ENCODE results near the gene AK1.

Gene AK1, protein sequence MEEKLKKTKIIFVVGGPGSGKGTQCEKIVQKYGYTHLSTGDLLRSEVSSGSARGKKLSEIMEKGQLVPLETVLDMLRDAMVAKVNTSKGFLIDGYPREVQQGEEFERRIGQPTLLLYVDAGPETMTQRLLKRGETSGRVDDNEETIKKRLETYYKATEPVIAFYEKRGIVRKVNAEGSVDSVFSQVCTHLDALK

DNA sequence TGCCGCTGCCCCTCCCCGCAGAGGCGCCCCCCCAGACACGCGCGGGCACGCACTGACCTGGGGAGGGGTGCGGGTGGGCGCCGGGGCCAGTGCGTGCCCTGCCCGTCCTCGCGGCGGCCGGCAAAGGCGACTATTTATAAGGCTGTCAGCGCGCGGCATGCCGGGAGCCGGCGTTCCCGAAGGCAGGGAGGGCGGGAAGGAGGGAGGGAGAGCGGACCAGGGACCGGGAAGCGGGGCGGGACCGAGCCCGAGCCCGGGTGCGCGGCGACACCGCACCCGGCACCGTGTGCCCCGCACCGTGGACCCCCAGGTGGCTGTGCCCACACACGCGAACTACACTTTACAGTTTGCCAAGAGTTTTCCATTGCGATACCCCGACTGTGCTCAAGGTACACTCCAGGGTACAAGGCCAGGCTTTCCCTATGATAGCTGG is at the start of gene AK1:
Gene AK1, minus strand, starts transcription at position 110 of the 433 bp plus-strand sequence. CDS start 3,058 bp downstream, outside the sequence.
- Histone ChIP-seq H3K36me3 (ENCODE audit: control insufficient read depth in 2 of 2, insufficient read depth in 2 of 2, low read length in 2 of 2) (no peaks in the 10 kb centered on the region), H3K27me3 (ENCODE audit: control insufficient read depth in 1 of 2, insufficient read depth in 2 of 2, low read length in 2 of 2) (no peaks in the 10 kb centered on the region), H3K4me3 (ENCODE audit: low read length in 2 of 2) (peak within 1 kb of the TSS; percentile 86 to 91), H3K4me1 (ENCODE audit: control insufficient read depth, insufficient read depth, low read length) (peaks cover 49% of the 10 kb centered on the region), H3K27ac (ENCODE audit: low read length) (peak within 1 kb of the TSS; percentile 60), H3K9ac (ENCODE audit: low read length in 2 of 2) (peak within 1 kb of the TSS; percentile 76 to 90), H3K9me3 (ENCODE audit: control insufficient read depth in 2 of 2, low read length in 2 of 2) (no peaks in the 10 kb centered on the region)

DNA sequence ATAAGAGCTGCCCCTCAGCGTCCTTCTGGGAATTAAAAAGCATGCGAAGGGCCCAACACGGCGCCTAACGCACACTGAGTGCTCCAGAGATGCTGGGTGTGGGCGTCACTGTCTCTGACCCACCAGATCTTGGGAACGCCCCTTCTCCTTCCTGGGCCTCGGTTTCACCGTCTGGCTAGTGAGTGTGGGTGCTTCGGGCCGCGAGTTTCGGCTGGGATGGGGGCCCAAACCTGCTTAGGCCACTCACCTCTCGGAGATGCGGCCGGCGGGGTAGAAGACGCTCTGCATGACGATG is 49.4 kb upstream of the AK1 start:
- Histone ChIP-seq H3K27me3 (ENCODE audit: control insufficient read depth in 1 of 2, insufficient read depth in 2 of 2, low read length in 2 of 2) (peaks cover 38 to 47% of the 10 kb centered on the region in 2 donors), H3K36me3 (ENCODE audit: control insufficient read depth in 2 of 2, insufficient read depth in 2 of 2, low read length in 2 of 2) (no peaks in the 10 kb centered on the region), H3K9me3 (ENCODE audit: control insufficient read depth in 2 of 2, low read length in 2 of 2) (no peaks in the 10 kb centered on the region), H3K4me3 (ENCODE audit: low read length in 2 of 2) (peak overlapping the region in 1 of 2 donors; percentile 8), H3K4me1 (ENCODE audit: control insufficient read depth, insufficient read depth, low read length) (peaks cover 26% of the 10 kb centered on the region), H3K9ac (ENCODE audit: low read length in 2 of 2) (no peak overlapping the region), H3K27ac (ENCODE audit: low read length) (no peak overlapping the region)

DNA sequence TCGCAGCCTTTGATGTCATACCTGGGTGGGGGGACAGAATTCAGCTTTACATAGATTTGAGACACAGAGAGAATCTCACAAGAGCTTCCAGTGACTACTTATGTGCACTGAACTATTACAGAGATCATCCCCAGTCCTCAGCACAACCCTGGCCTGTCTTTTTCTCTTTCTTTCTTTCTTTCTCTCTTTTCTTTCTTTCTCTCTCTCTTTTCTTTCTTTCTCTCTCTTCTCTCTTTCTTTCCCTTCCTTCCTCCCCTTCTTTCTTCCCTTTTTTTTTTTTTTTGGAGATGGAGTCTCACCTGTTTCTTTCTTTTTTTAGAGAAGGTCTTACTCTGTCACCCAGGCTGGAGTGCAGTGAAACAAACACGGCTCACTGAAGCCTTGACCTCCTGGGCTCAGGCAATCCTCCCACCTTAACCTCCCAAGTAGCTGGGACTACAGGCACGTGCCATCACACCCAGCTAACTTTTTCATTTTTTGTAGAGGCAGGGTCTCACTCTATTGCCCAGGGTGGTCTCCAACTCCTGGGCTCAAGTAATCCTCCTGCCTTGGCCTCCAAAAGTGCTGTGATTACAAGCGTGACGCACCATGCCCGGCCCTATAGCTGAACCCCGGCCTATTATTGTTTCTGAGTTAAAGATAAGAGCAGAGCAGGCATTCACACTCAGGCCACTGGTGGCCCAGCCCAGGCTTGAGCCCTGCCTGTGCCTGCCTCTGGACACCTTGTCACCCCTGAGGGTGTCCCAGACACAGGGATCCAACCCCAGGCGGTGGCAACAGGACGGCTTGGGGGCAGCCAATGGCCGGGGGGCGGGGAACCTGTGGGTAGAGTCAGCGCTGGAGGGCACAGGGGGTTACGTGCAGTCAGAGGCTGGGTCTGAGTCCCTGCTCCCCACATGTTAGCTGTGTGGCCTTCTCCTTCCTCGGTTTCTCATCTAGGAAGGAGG is 48.8 kb upstream of the AK1 start:
- H3K4me1 ChIP-seq (ENCODE audit: control insufficient read depth, insufficient read depth, low read length): peaks cover 31% of the 10 kb centered on the region
- H3K27me3 ChIP-seq (ENCODE audit: control insufficient read depth in 1 of 2, insufficient read depth in 2 of 2, low read length in 2 of 2): peaks cover 38 to 43% of the 10 kb centered on the region in 2 donors
- H3K36me3 ChIP-seq (ENCODE audit: control insufficient read depth in 2 of 2, insufficient read depth in 2 of 2, low read length in 2 of 2): no peaks in the 10 kb centered on the region
- no peak overlapping the region for H3K27ac ChIP-seq (ENCODE audit: low read length)
- H3K9me3 ChIP-seq (ENCODE audit: control insufficient read depth in 2 of 2, low read length in 2 of 2): no peaks in the 10 kb centered on the region
- no peak overlapping the region for H3K9ac ChIP-seq (ENCODE audit: low read length in 2 of 2)
- H3K4me3 ChIP-seq (ENCODE audit: low read length in 2 of 2): no peak overlapping the region

DNA sequence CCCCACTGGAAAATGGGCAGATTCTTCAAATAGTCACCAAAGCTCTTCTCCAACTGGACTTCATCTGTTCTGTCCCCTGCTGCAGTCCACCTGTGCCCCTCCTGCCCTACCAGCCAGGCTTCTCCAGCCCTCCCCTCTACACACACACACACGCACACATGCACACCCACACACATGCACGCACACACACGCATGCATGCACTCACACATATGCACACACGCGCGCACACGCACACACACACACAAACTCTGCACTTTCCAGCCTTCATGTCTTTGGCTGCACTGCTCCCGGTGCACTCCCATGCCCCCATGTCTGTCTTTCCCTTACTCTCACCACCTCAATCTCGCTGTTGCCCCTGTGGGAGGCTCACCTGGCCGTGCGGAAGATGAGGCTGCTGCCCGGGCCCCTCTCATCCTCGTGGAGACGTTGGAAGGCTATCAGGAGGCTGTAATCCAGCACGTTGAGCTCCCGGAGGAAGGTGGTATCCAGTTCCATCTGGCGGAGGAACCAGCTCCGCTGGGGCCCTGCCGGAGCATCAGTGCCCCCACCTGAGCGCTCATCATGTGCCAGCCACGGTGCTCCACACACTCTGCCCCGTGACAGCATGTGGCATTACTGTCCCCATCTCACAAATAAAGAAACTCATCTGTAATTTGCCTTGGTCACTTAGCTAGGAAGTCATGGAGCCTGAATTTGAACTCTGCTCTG is 47.4 kb upstream of the AK1 start:
- no peaks in the 10 kb centered on the region for H3K36me3 ChIP-seq (ENCODE audit: control insufficient read depth in 2 of 2, insufficient read depth in 2 of 2, low read length in 2 of 2)
- H3K4me3 ChIP-seq (ENCODE audit: low read length in 2 of 2): no peak overlapping the region
- no peak overlapping the region for H3K27ac ChIP-seq (ENCODE audit: low read length)
- H3K4me1 ChIP-seq (ENCODE audit: control insufficient read depth, insufficient read depth, low read length): peaks cover 22% of the 10 kb centered on the region
- no peaks in the 10 kb centered on the region for H3K9me3 ChIP-seq (ENCODE audit: control insufficient read depth in 2 of 2, low read length in 2 of 2)
- no peak overlapping the region for H3K9ac ChIP-seq (ENCODE audit: low read length in 2 of 2)
- peaks cover 35 to 37% of the 10 kb centered on the region in 2 donors for H3K27me3 ChIP-seq (ENCODE audit: control insufficient read depth in 1 of 2, insufficient read depth in 2 of 2, low read length in 2 of 2)

DNA sequence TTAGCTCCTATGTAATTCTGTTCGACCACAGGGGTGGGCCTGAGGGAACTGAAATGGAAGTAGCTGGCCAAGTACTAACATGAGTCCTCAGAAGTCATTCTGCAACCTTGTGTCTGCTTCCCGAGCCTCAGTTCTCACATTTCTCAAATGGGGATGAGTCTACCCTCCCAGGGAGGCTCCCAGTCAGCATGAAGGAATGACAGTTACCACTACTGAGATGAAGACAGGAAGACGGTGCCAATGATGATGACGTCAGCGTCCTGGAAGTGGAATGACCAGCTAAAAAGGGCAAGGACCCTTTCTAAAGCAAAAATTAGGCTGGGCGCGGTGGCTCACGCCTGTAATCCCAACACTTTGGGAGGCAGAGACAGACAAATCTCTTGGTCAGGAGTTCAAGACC is 46.3 kb upstream of the AK1 start:
- no peak overlapping the region for H3K27ac ChIP-seq (ENCODE audit: low read length)
- peaks cover 31% of the 10 kb centered on the region for H3K4me1 ChIP-seq (ENCODE audit: control insufficient read depth, insufficient read depth, low read length)
- H3K9me3 ChIP-seq (ENCODE audit: control insufficient read depth in 2 of 2, low read length in 2 of 2): no peaks in the 10 kb centered on the region
- H3K36me3 ChIP-seq (ENCODE audit: control insufficient read depth in 2 of 2, insufficient read depth in 2 of 2, low read length in 2 of 2): no peaks in the 10 kb centered on the region
- H3K9ac ChIP-seq (ENCODE audit: low read length in 2 of 2): no peak overlapping the region
- peaks cover 28 to 31% of the 10 kb centered on the region in 2 donors for H3K27me3 ChIP-seq (ENCODE audit: control insufficient read depth in 1 of 2, insufficient read depth in 2 of 2, low read length in 2 of 2)
- no peak overlapping the region for H3K4me3 ChIP-seq (ENCODE audit: low read length in 2 of 2)

DNA sequence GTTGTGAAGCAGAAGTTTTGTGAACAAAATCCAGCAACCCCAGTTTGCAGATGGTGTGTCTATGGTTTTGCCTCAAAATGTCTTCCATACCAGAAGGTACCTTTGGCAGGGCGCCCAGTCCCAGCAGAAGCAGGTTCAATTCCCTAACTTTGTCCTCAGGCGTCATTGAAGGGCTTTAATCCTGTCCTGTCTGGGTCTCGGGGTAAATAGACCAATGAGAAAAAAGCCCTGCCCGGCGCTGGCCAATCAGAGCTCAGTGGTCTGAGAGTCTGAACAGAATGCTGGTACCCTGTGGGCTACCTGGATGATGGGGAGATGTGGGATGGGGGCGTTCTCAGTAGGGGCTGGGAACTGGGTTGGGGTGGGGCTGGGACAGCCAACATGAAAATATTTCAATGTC is 45.6 kb upstream of the AK1 start:
- Histone ChIP-seq H3K4me1 (ENCODE audit: control insufficient read depth, insufficient read depth, low read length) (peaks cover 32% of the 10 kb centered on the region), H3K27me3 (ENCODE audit: control insufficient read depth in 1 of 2, insufficient read depth in 2 of 2, low read length in 2 of 2) (peaks cover 20 to 25% of the 10 kb centered on the region in 2 donors), H3K4me3 (ENCODE audit: low read length in 2 of 2) (no peak overlapping the region), H3K9ac (ENCODE audit: low read length in 2 of 2) (no peak overlapping the region), H3K36me3 (ENCODE audit: control insufficient read depth in 2 of 2, insufficient read depth in 2 of 2, low read length in 2 of 2) (no peaks in the 10 kb centered on the region), H3K27ac (ENCODE audit: low read length) (no peak overlapping the region), H3K9me3 (ENCODE audit: control insufficient read depth in 2 of 2, low read length in 2 of 2) (no peaks in the 10 kb centered on the region)

DNA sequence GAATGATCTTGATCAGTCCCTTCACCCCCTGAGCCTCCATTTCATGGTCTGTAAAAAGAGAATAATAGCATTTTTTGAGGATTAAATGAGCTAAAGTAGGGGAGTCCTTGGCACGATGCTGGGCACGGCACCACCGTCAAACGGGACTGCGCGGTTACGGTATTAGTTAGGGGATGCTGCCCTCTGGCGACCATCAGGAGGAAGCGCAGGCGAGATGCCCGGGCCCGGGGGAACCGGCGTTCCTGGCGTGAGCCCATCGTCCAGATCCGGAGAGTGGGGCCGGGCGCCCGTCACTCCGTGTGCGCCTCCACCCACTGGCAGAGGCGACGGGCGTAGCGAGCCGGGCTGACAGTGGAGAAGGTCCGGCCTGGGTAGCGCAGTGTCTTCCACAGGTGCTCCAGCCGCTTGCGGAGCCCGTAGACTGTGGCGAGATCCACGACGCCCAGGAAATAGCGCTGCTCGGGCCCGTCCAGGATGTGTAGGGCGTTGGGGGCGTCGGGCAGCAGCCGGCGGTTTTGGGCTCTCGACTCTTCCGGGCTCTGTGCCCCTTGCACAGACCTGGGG is 44.2 kb upstream of the AK1 start:
- H3K36me3 ChIP-seq (ENCODE audit: control insufficient read depth in 2 of 2, insufficient read depth in 2 of 2, low read length in 2 of 2): no peaks in the 10 kb centered on the region
- no peaks in the 10 kb centered on the region for H3K9me3 ChIP-seq (ENCODE audit: control insufficient read depth in 2 of 2, low read length in 2 of 2)
- H3K27me3 ChIP-seq (ENCODE audit: control insufficient read depth in 1 of 2, insufficient read depth in 2 of 2, low read length in 2 of 2): peaks cover 11 to 13% of the 10 kb centered on the region in 2 donors
- no peak overlapping the region for H3K27ac ChIP-seq (ENCODE audit: low read length)
- H3K4me3 ChIP-seq (ENCODE audit: low read length in 2 of 2): peak overlapping the region in 1 of 2 donors; percentile 57
- no peak overlapping the region for H3K9ac ChIP-seq (ENCODE audit: low read length in 2 of 2)
- peaks cover 30% of the 10 kb centered on the region for H3K4me1 ChIP-seq (ENCODE audit: control insufficient read depth, insufficient read depth, low read length)

DNA sequence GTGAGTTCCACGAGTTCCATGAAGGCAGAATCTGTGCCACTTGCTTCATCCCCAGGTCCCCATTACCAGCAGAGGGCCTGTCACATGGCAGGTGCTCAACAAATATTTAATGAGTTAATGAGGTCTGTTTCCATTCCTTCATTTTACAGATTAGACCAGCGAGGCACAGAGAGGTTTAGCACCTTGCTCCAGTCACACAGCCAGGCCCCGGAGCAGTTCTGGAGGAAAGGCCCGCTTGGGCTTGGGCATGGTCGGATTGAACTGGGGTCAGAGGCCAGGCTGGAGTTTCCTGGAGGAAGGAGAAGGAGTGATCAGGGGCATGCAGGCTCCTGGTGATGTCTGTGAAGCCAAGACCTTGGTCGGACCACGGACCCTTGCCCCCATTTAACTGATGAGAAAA is 43.3 kb upstream of the AK1 start:
- Histone ChIP-seq H3K4me1 (ENCODE audit: control insufficient read depth, insufficient read depth, low read length) (peaks cover 38% of the 10 kb centered on the region), H3K27me3 (ENCODE audit: control insufficient read depth in 1 of 2, insufficient read depth in 2 of 2, low read length in 2 of 2) (peaks cover 5 to 6% of the 10 kb centered on the region in 2 donors), H3K4me3 (ENCODE audit: low read length in 2 of 2) (no peak overlapping the region), H3K27ac (ENCODE audit: low read length) (no peak overlapping the region), H3K36me3 (ENCODE audit: control insufficient read depth in 2 of 2, insufficient read depth in 2 of 2, low read length in 2 of 2) (no peaks in the 10 kb centered on the region), H3K9me3 (ENCODE audit: control insufficient read depth in 2 of 2, low read length in 2 of 2) (no peaks in the 10 kb centered on the region), H3K9ac (ENCODE audit: low read length in 2 of 2) (no peak overlapping the region)

DNA sequence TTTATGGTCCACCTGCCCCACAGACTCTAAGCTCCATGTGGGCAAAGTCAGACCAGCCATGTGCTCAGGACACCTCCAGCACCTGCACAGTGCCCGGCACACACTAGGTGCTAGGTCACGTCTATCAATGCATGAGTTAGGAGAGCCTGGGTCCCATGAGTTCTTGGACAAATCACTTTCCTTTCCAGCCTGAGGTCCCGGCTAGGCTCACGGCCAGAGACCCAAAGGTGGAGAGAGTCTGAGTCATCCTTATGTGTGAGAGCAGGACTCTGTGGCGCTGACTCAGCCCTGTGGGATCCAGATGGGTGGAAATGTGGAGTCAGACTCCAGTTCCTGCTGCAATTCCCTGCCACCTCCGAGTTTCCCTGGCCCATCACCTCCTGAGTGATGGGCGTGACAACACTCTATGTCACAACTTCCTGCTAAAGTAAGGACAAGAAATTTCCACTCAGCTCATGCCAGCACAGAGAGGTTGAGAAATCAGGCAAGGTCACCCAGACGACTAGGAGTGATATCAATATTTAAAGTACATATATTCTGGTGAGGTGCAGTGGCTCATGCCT is 41.9 kb upstream of the AK1 start:
- H3K4me1 ChIP-seq (ENCODE audit: control insufficient read depth, insufficient read depth, low read length): peaks cover 49% of the 10 kb centered on the region
- no peaks in the 10 kb centered on the region for H3K36me3 ChIP-seq (ENCODE audit: control insufficient read depth in 2 of 2, insufficient read depth in 2 of 2, low read length in 2 of 2)
- peaks cover 0 to 3% of the 10 kb centered on the region in 2 donors for H3K27me3 ChIP-seq (ENCODE audit: control insufficient read depth in 1 of 2, insufficient read depth in 2 of 2, low read length in 2 of 2)
- H3K9me3 ChIP-seq (ENCODE audit: control insufficient read depth in 2 of 2, low read length in 2 of 2): no peaks in the 10 kb centered on the region
- H3K27ac ChIP-seq (ENCODE audit: low read length): peak overlapping the region; percentile 41
- peak overlapping the region in 1 of 2 donors; percentile 29 for H3K9ac ChIP-seq (ENCODE audit: low read length in 2 of 2)
- H3K4me3 ChIP-seq (ENCODE audit: low read length in 2 of 2): no peak overlapping the region
